PFSK-1 (cell line): ENCODE data around the gene TCTA.

Experiments used
- FOXP2 ChIP-seq: optimal IDR thresholded peaks from 2 replicates; pipeline ENCODE3; 2011; ENCODE audit warnings: borderline replicate concordance, control low read depth, inconsistent platforms; ENCODE audit not compliant: insufficient read depth; ENCODE audit errors: extremely low read length, extremely low read depth
- POLR2AphosphoS5 ChIP-seq: IDR thresholded peaks from 2 replicates; pipeline ENCODE4 v1.6.1; 2012; ENCODE audit warnings: low read depth, mild to moderate bottlenecking, control low read depth, low read length, moderate library complexity
- REST ChIP-seq, 2 experiments: IDR thresholded peaks; 2 replicates each; pipeline versions ENCODE4 v1.6.1 to v1.8.0; 2011 to 2012; ENCODE audit warnings: low read depth in 2 of 2, low read length in 2 of 2, control low read depth in 1 of 2, inconsistent platforms in 1 of 2, mild to moderate bottlenecking in 1 of 2, moderate library complexity in 1 of 2; ENCODE audit not compliant: insufficient read depth in 1 of 2
- SIN3A ChIP-seq: IDR thresholded peaks from 2 replicates; pipeline ENCODE4 v1.6.1; 2012; ENCODE audit warnings: mild to moderate bottlenecking, low read length, moderate library complexity, borderline replicate concordance; ENCODE audit not compliant: insufficient read depth
- TAF1 ChIP-seq: IDR thresholded peaks from 2 replicates; pipeline ENCODE4 v1.6.1; 2012; ENCODE audit warnings: low read length, control low read depth, borderline replicate concordance; ENCODE audit not compliant: insufficient read depth

Gene TCTA

GRCh38 chr3:49412632-49413337 is 562 bp downstream of the TCTA start:
- TF ChIP-seq FOXP2 (no peak), POLR2AphosphoS5 (no peak), SIN3A (no peak), TAF1 (no peak), REST (IDR thresholded peaks at IDR 0.05; ENCODE audit: insufficient read depth in 1 of 2, low read depth in 2 of 2, low read length in 2 of 2) (no peak)

GRCh38 chr3:49413338-49413734 is 1.1 kb downstream of the TCTA start:
- no peak for TF ChIP-seq TAF1

GRCh38 chr3:49414753-49415152 is 2.5 kb downstream of the TCTA start:
- TF ChIP-seq REST (IDR thresholded peaks at IDR 0.05; ENCODE audit: insufficient read depth in 1 of 2, low read depth in 2 of 2, low read length in 2 of 2) (no peak), POLR2AphosphoS5 (no peak), FOXP2 (no peak), SIN3A (no peak), TAF1 (no peak)

GRCh38 chr3:49415931-49416601 is 3.8 kb downstream of the TCTA start:
- TF ChIP-seq REST (IDR thresholded peaks at IDR 0.05; ENCODE audit: insufficient read depth in 1 of 2, low read depth in 2 of 2, low read length in 2 of 2) (0 out of 4 replicates have a peak, but pooled peaks of 1 of the 2 experiments have one; percentile 43), POLR2AphosphoS5 (no peak)

GRCh38 chr3:49416867-49417266 is 4.6 kb downstream of the TCTA start:
- TF ChIP-seq TAF1 (no peak), FOXP2 (no peak), POLR2AphosphoS5 (no peak), SIN3A (no peak), REST (IDR thresholded peaks at IDR 0.05; ENCODE audit: insufficient read depth in 1 of 2, low read depth in 2 of 2, low read length in 2 of 2) (no peak)
